GM19395 (cell line): Measurements from ENCODE around the gene USH1C.

ENCODE experiments used
- ATAC-seq: cut with Tn5 transposase; IDR thresholded peaks from one replicate; pipeline ENCODE4 v1.9.1; 2021; ENCODE audit warnings: mild to moderate bottlenecking, moderate library complexity; ENCODE audit not compliant: unreplicated experiment

The USH1C gene

GRCh38 chr11:17550450-17551346 is 6.5 kb upstream of the USH1C start:
- no peak for ATAC-seq

- no peak for ATAC-seq
Observed at GRCh38 chr11:17548444-17548843, 4.2 kb upstream of the USH1C start.

GRCh38 chr11:17547932-17548331 is 3.7 kb upstream of the USH1C start:
- no peak for ATAC-seq

- no peak for ATAC-seq
Observed at GRCh38 chr11:17547051-17547577, 2.9 kb upstream of the USH1C start, which contains the start of gene OTOG. TSS of gene OTOG (plus strand) at chr11:17547259. CDS start at chr11:17547373, 114 bp downstream.

DNA sequence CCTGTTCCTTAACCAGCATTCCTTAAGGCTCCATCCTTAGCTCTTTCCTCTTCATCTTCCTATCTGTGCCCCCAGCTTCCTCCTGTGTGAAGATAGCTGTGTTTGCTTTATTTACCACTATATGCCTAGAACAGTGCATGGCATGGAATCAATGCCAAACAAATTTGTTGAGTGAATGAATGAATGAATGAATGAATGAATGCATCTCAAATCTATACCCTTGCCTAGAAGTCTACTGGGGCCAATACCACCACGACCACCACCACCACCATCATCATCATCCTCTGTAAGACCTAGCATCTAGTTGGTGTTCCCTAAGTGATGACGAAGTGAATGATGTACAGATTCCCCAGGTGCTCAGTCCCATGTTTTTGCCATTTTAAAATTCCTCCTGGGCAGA is 2.0 kb upstream of the USH1C start:
- no peak for ATAC-seq

DNA sequence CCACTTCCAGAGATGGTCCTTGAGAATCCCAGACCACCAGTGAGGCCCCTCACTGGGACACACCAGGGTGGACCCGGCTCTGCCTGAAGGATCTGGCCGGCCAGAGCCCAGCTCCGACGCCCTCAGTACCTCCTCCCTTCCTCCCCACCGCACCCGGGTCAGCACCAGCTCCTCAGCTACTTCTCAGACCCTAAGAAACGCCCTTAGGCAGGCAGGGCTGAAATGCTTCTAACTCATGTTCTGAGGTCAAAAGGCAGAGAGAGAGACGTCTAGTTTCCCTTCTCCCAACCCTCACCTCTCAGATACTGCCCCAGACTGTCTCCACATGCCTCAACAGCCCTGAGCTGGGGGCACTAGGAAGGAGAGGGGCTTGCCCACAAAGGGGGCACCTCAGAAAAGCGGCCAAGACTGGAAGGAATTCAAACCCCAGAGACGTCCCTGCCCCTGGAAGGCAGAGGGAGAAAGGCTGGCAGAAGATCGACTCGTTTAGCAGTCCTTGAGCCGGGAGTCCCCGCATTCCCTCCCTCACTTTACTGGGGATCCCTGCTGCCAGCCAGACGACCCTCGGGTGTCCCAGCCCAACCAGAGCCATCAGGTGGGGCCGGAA is 539 bp downstream of the USH1C start:
- no peak for ATAC-seq

- ATAC-seq: no peak
Observed at GRCh38 chr11:17543041-17543440, 1.2 kb downstream of the USH1C start.

DNA sequence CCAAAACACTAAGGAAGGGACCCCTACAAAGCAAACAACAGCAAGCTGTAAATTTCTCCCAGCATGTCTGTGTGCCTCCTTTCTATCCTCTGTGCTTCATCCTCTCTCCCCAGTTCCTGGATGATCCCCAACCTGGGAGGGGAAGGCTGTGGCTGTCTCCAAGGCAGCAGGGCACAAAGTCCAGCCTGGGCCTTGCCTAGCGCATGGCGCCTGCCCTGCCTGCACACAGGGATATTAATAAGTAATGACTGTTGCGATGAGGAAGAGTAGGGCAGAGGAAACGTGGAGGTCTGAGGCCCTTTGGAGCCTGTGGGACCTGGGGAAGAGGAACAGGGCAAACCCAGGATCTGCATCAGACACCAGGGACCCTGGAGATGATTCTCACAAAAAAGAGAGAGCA is 2.0 kb downstream of the USH1C start:
- no peak for ATAC-seq

DNA sequence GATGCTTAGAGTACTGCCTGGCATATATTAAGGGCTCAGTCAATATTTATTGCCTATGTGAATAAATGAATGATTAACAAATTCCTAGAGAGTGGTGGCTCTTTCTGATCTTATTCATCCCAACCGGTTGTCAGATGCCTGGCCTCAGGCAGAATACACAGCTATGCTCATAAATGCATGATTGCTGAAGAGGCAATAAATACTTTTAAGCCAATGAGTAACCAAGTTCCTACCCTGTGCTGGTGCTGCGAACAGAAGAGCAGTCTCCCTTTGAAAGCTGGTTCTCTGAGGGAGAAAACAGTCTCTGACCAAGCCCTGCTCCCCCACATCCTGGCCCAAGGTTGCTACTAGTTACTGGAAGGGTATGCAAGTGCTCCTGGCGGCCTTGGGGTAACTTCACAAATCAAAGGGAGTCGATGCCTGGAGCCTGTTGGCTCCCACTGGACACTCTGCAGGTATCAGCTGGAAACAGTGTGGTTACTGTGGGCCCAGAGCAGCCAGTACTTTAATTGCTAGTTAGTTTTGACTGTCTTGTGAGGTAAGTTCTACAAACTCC is 2.8 kb downstream of the USH1C start:
- ATAC-seq: no peak

DNA sequence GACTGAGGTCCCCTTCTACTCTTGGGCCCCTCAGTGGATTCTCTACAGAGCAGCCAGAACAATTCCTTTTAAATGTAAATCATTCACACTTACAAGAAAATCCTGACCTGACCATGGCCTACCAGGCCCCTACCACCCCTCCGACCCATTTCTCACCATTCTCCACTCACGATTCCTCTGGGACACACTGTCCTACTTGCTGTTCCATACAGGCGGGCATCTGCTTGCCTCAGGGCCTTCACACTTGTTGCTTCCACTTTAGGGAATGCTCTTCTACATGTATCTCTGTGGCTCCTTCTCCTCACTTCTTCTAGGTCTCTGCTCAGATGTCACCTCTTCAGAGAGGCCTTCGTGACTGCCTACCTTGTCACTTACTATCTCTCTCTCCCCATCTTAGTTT is 3.4 kb downstream of the USH1C start:
- no peak for ATAC-seq

DNA sequence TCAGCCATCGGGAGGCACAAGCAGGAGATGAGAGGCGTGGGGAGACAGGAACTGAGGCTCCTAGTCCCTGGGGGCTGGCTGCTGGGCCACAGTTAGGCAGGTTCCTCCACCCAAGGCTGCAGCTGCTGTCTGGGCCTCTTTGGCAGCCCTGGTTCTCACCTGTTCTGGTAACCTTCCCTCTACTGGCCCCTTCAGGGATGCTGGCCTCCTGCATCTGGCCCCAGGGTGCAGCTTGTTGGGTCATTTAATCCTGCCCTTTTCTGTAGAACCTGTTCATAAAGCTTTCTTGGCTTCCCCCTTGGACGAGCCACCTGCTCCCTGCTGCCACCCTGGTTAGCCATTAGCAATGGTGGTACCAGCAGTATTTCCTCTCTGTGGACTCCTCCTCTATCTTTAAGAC is 5.5 kb downstream of the USH1C start:
- ATAC-seq: no peak

DNA sequence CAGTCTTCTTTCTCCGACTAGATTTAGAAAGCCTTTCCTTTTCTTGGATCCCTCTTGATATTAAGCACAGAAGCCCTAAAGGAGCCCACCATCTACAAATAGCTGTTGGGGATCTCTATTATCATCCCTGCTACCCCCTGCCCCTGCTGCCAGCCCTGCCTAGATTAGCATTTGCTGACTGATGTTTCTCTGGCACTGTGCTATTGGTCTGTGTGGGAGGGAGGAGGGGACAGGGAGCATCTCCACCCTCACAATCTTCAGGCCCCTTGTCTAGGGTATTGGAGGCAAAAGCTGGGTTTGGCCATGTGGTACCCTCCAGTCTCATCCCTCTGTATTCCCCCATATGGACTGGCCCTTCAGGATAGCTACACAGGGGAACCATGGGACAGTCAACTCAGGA is 6.2 kb downstream of the USH1C start:
- ATAC-seq: no peak

GRCh38 chr11:17537261-17537660 is 7.0 kb downstream of the USH1C start:
- ATAC-seq: no peak

DNA sequence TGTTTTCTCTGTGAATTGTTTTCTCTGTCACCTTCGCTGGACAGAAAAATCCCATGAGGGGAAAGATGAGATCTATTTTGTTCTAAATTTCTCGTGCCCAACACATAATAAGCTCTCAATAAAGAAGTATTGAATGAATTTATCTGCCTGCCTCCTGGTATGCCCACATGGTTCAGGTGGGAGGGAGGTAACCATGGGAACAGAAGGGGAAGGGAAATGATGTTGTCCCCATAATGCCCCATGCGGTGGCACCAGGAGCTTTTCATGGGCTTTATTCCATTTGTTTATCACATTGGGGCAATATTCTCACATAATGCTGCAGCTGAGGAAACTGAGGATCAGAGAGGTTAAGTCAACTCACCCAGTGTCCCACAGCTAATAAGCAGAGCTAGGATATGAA is 8.7 kb downstream of the USH1C start:
- ATAC-seq: no peak

GRCh38 chr11:17533778-17534415 is 10.3 kb downstream of the USH1C start:
- ATAC-seq: no peak

DNA sequence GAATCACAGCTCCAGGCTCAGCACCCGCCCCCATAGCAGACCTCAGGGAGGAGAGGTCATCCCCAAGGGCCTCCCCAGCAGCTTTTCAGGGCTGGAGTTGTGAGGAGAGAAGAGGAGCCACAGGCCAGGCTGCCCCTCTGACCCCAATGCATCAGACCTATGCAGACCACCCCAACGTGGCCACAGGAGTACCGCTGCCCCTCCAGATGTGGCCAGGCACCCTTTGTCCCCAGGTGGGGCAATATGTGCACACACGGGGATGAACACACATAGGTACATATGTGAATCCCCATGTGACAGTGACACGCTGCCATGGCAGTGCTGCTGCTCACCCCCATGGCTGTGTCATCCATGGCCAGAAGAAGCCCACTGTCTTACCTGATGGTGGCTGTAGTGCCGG is 10.9 kb downstream of the USH1C start:
- no peak for ATAC-seq

GRCh38 chr11:17532784-17533183 is 11.4 kb downstream of the USH1C start:
- no peak for ATAC-seq

DNA sequence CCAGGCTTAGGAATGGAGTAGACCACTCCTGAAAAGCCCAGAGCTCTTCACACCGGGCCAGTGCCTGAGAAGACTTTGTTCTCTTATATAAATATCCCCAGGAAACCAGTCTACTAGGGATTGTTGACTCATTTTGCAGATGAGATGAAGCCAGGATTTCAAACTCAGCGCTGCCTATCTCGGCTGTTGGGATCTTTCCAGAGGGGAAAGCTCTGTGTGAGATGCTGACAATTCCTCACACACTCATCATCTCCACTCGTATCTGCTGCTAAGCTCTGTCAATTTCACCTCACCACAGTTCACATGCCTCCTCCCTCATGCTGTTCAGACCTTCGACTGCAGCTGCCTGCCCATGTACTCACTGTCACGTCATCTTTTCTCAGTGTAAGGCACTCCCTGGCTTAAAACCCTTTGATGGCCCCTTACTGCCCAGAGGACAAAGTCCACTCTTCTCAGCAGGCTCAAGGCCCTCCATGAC is 12.5 kb downstream of the USH1C start:
- no peak for ATAC-seq

DNA sequence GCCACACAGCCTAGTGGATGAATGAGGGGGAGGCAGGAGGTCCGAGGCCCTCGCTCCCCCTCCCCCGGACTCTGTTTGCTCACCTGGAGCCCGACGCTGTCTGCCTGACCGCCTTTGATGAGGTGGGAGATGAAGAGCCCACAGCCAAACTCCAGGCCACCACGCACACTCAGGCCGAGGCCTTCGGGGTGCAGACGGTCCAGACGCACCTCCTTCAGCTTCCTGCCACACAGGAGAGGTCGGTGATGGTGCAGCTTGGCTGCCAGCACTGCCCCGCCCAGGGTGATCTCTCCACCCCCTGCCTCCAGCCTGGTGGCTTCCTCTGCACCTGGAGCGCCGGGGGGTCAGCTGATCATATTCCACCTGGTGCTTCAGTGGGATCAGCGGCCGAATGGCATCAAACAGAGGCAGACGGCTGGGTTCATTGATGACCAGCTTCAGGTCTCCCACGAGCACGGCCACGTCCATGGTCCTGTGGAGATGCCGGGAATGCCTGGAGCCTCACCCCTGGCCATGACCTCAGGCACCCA is 13.1 kb downstream of the USH1C start:
- no peak for ATAC-seq

GRCh38 chr11:17529844-17530185 is 14.4 kb downstream of the USH1C start:
- ATAC-seq: no peak
